KMS-11 (cell line): ENCODE results near the gene NFYB.
"Not testable (repeated sequence)": the region's sequence is repeated elsewhere in the genome, so short reads cannot be mapped to it uniquely, and the experiment has no call there.

Source experiments
- H2AFZ ChIP-seq: fragments of 200-600 bp; sonication (generic); 2 replicates; pipeline ENCODE4 v1.6.1; 2016; ENCODE audit warnings: antibody characterized with exemption, mixed run types, low read depth
- H3K27ac ChIP-seq: fragments of 200-600 bp; sonication (generic); 2 replicates; pipeline ENCODE4 v1.6.1; 2016; ENCODE audit warnings: mild to moderate bottlenecking, mixed run types
- H3K27me3 ChIP-seq: fragments of 200-600 bp; sonication (generic); 2 replicates; pipeline ENCODE4 v1.6.1; 2017; ENCODE audit warnings: mild to moderate bottlenecking, low read depth, mixed run types, moderate library complexity; ENCODE audit not compliant: insufficient read depth
- H3K36me3 ChIP-seq: fragments of 200-600 bp; sonication (generic); 2 replicates; pipeline ENCODE4 v1.6.1; 2017; ENCODE audit warnings: mild to moderate bottlenecking, mixed run types; ENCODE audit not compliant: insufficient read depth
- H3K4me1 ChIP-seq: fragments of 200-600 bp; sonication (generic); 2 replicates; pipeline ENCODE4 v1.6.1; 2016; ENCODE audit warnings: mild to moderate bottlenecking, low read depth, mixed run types; ENCODE audit not compliant: poor library complexity, severe bottlenecking
- H3K4me2 ChIP-seq: fragments of 200-600 bp; sonication (generic); 2 replicates; pipeline ENCODE4 v1.7.0; 2016; ENCODE audit warnings: mild to moderate bottlenecking, mixed run types
- H3K4me3 ChIP-seq: fragments of 200-600 bp; sonication (generic); IDR thresholded peaks from 2 replicates; pipeline ENCODE4 v1.6.1; 2017; ENCODE audit warnings: low read depth, low read length, mixed read lengths; ENCODE audit not compliant: insufficient read depth
- H3K79me2 ChIP-seq: fragments of 200-600 bp; sonication (generic); 2 replicates; pipeline ENCODE4 v1.6.1; 2016; ENCODE audit warnings: low read depth, mixed run types; ENCODE audit not compliant: insufficient read depth
- H3K9ac ChIP-seq: fragments of 200-600 bp; sonication (generic); 2 replicates; pipeline ENCODE4 v1.6.1; 2016; ENCODE audit warnings: mild to moderate bottlenecking, mixed run types
- H4K20me1 ChIP-seq: fragments of 200-600 bp; sonication (generic); 2 replicates; pipeline ENCODE4 v1.6.1; 2016; ENCODE audit warnings: mild to moderate bottlenecking, mixed run types; ENCODE audit not compliant: insufficient read depth
- TF ChIP-seq, protein P1 (sequence below): fragments of 200-600 bp; sonication (generic); conservative IDR thresholded peaks from 2 replicates; pipeline ENCODE4 v1.6.1; 2017; ENCODE audit warnings: low read depth, mild to moderate bottlenecking, antibody characterized with exemption, low read length, moderate library complexity, mixed read lengths

NFYB gene

DNA sequence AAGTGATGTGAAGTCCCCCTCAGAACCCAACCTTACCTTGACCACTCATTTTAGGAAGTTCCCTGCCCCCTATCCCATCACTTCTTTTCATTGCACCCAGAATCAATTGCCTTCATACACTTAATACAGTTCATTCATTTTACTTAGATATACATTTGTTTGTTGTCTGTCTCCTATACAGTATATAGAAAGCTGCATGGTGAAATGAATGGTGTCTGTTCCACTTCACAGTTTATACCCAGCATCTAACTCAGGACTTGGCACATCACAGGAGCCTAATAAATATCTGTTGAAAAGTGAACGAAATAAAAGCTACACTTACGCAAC is 39.3 kb upstream of the NFYB start:
- no peak overlapping the region for H2AFZ ChIP-seq

DNA sequence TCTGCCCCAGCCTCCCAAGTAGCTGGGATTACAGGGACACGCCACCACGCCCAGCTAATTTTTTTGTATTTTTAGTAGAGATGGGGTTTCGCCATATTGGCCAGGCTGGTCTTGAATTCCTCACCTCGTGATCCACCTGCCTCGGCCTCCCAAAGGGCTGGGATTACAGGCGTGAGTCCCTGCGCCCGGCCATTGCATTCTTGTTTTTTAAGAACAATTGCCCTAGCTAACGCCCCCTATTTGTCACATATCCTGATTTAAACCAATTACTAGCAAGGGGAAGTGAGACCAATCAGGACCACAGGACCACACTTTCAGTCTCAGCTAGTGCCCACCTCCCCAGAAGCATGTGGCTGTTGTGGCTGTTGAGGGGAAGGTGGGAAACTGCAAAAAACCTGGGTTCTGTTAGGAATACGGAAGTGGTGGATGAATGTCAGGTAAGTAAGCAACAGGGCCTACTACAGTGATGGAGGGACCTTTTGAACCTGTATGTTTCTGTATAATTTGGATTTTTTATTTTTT is 37.8 kb upstream of the NFYB start:
- H3K36me3 ChIP-seq: no peaks in the 10 kb centered on the region
- no peak overlapping the region for H3K9ac ChIP-seq
- H4K20me1 ChIP-seq: no peaks in the 10 kb centered on the region
- no peak overlapping the region for H2AFZ ChIP-seq
- H3K27me3 ChIP-seq: no peaks in the 10 kb centered on the region
- H3K79me2 ChIP-seq: no peaks in the 10 kb centered on the region
- H3K4me3 ChIP-seq: no peak overlapping the region
- H3K4me1 ChIP-seq: no peaks in the 10 kb centered on the region
- TF ChIP-seq, protein P1, sequence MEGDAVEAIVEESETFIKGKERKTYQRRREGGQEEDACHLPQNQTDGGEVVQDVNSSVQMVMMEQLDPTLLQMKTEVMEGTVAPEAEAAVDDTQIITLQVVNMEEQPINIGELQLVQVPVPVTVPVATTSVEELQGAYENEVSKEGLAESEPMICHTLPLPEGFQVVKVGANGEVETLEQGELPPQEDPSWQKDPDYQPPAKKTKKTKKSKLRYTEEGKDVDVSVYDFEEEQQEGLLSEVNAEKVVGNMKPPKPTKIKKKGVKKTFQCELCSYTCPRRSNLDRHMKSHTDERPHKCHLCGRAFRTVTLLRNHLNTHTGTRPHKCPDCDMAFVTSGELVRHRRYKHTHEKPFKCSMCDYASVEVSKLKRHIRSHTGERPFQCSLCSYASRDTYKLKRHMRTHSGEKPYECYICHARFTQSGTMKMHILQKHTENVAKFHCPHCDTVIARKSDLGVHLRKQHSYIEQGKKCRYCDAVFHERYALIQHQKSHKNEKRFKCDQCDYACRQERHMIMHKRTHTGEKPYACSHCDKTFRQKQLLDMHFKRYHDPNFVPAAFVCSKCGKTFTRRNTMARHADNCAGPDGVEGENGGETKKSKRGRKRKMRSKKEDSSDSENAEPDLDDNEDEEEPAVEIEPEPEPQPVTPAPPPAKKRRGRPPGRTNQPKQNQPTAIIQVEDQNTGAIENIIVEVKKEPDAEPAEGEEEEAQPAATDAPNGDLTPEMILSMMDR: no peak
- no peak overlapping the region for H3K27ac ChIP-seq
- H3K4me2 ChIP-seq: no peak overlapping the region

More for the DNA sequence above, 39.3 kb upstream of the NFYB start:
- H3K4me1 ChIP-seq: no peaks in the 10 kb centered on the region
- no peaks in the 10 kb centered on the region for H4K20me1 ChIP-seq
- no peaks in the 10 kb centered on the region for H3K36me3 ChIP-seq
- H3K4me3 ChIP-seq: no peak overlapping the region
- no peaks in the 10 kb centered on the region for H3K79me2 ChIP-seq
- H3K27me3 ChIP-seq: no peaks in the 10 kb centered on the region
- no peak overlapping the region for H3K27ac ChIP-seq
- no peak overlapping the region for H3K4me2 ChIP-seq
- TF ChIP-seq, protein P1: no peak
- no peak overlapping the region for H3K9ac ChIP-seq

- H3K27me3 ChIP-seq, H3K9ac ChIP-seq, H3K36me3 ChIP-seq, H3K79me2 ChIP-seq, H3K4me2 ChIP-seq, H3K4me1 ChIP-seq, H2AFZ ChIP-seq, H3K4me3 ChIP-seq, H4K20me1 ChIP-seq, H3K27ac ChIP-seq: not testable (repeated sequence)
Measured at GRCh38 chr12:104173804-104174203, 35.8 kb upstream of the NFYB start.

GRCh38 chr12:104172570-104172947 is 34.5 kb upstream of the NFYB start:
- Histone ChIP-seq H3K36me3 (no peaks in the 10 kb centered on the region), H3K4me2 (no peak overlapping the region), H3K79me2 (no peaks in the 10 kb centered on the region), H4K20me1 (no peaks in the 10 kb centered on the region), H3K27ac (no peak overlapping the region), H3K4me3 (no peak overlapping the region), H3K4me1 (no peaks in the 10 kb centered on the region), H3K9ac (no peak overlapping the region), H2AFZ (no peak overlapping the region), H3K27me3 (no peaks in the 10 kb centered on the region)
- TF ChIP-seq, protein P1: no peak

- no peak overlapping the region for H2AFZ ChIP-seq
- no peak overlapping the region for H3K27ac ChIP-seq
- TF ChIP-seq, protein P1: no peak
- no peaks in the 10 kb centered on the region for H3K36me3 ChIP-seq
- H3K79me2 ChIP-seq: no peaks in the 10 kb centered on the region
- H3K27me3 ChIP-seq: no peaks in the 10 kb centered on the region
- H3K4me1 ChIP-seq: no peaks in the 10 kb centered on the region
- no peak overlapping the region for H3K9ac ChIP-seq
- H3K4me3 ChIP-seq: no peak overlapping the region
- H3K4me2 ChIP-seq: no peak overlapping the region
- H4K20me1 ChIP-seq: no peaks in the 10 kb centered on the region
Measured at GRCh38 chr12:104171785-104172569, 34.0 kb upstream of the NFYB start.
